MM.1S (cell line): ENCODE measurements around the gene RABGAP1L.
"Not testable (repeated sequence)": the region's sequence is repeated elsewhere in the genome, so short reads cannot be mapped to it uniquely, and the experiment has no call there.

Experiments used
- DNase-seq: peaks from one replicate; pipeline ENCODE4 v3.0.0-alpha.2; 2015
- H2AFZ ChIP-seq: fragments of 300-600 bp; sonication (generic); 2 replicates; pipeline ENCODE4 v1.6.0; 2016; ENCODE audit warnings: antibody characterized with exemption, low read length
- H3F3A ChIP-seq: fragments of 300-600 bp; sonication (generic); 2 replicates; pipeline ENCODE4 v1.6.1; 2016; ENCODE audit warnings: mild to moderate bottlenecking, antibody characterized with exemption, low read length, moderate library complexity, mixed read lengths; ENCODE audit not compliant: insufficient read depth
- H3K27ac ChIP-seq: fragments of 300-600 bp; sonication (generic); 2 replicates; pipeline ENCODE4 v1.5.1; 2016; ENCODE audit warnings: mild to moderate bottlenecking, low read length
- H3K27me3 ChIP-seq: fragments of 300-600 bp; sonication (generic); replicated peaks from 2 replicates; pipeline ENCODE4 v1.6.0; 2016; ENCODE audit warnings: low read length; ENCODE audit not compliant: insufficient read depth
- H3K36me3 ChIP-seq: fragments of 300-600 bp; sonication (generic); replicated peaks from 2 replicates; pipeline ENCODE4 v1.6.1; 2016; ENCODE audit warnings: mild to moderate bottlenecking, low read length, mixed read lengths; ENCODE audit not compliant: insufficient read depth
- H3K4me1 ChIP-seq: fragments of 300-600 bp; sonication (generic); 2 replicates; pipeline ENCODE4 v1.6.1; 2016; ENCODE audit warnings: low read length, mixed read lengths
- H3K4me2 ChIP-seq: fragments of 300-600 bp; sonication (generic); 2 replicates; pipeline ENCODE4 v1.6.0; 2016; ENCODE audit warnings: low read depth, low read length
- H3K4me3 ChIP-seq: fragments of 300-600 bp; sonication (generic); 2 replicates; pipeline ENCODE4 v1.5.1; 2016; ENCODE audit warnings: low read length, mixed read lengths
- H3K79me2 ChIP-seq: fragments of 300-600 bp; sonication (generic); 2 replicates; pipeline ENCODE4 v1.6.1; 2016; ENCODE audit warnings: mixed run types, low read length, mixed read lengths
- H3K9ac ChIP-seq: fragments of 300-600 bp; sonication (generic); 2 replicates; pipeline ENCODE4 v1.6.1; 2016; ENCODE audit warnings: low read length, mixed read lengths
- H3K9me2 ChIP-seq: fragments of 300-600 bp; sonication (generic); replicated peaks from 2 replicates; pipeline ENCODE4 v1.6.1; 2016; ENCODE audit warnings: mild to moderate bottlenecking, low read length, mixed read lengths; ENCODE audit not compliant: insufficient read depth
- H3K9me3 ChIP-seq: fragments of 300-600 bp; sonication (generic); replicated peaks from 2 replicates; pipeline ENCODE4 v1.6.1; 2016; ENCODE audit warnings: mild to moderate bottlenecking, low read length, mixed read lengths; ENCODE audit not compliant: insufficient read depth
- H4K20me1 ChIP-seq: fragments of 300-600 bp; sonication (generic); 2 replicates; pipeline ENCODE4 v1.6.1; 2016; ENCODE audit warnings: mild to moderate bottlenecking, low read length, moderate library complexity, mixed read lengths; ENCODE audit not compliant: insufficient read depth
- CTCF ChIP-seq: fragments of 300-600 bp; sonication (generic); IDR thresholded peaks from 2 replicates; pipeline ENCODE4 v1.5.1; 2016; ENCODE audit warnings: antibody characterized with exemption, low read length, mixed read lengths
- EZH2 ChIP-seq: fragments of 300-600 bp; sonication (generic); optimal IDR thresholded peaks from 2 replicates; pipeline ENCODE3; 2017; ENCODE audit warnings: low read depth, mild to moderate bottlenecking, antibody characterized with exemption, low read length, mixed read lengths
- EZH2phosphoT487 ChIP-seq: fragments of 300-600 bp; sonication (generic); IDR thresholded peaks from 2 replicates; pipeline ENCODE4 v1.6.1; 2018; ENCODE audit warnings: antibody characterized with exemption, low read length

RABGAP1L gene

DNA sequence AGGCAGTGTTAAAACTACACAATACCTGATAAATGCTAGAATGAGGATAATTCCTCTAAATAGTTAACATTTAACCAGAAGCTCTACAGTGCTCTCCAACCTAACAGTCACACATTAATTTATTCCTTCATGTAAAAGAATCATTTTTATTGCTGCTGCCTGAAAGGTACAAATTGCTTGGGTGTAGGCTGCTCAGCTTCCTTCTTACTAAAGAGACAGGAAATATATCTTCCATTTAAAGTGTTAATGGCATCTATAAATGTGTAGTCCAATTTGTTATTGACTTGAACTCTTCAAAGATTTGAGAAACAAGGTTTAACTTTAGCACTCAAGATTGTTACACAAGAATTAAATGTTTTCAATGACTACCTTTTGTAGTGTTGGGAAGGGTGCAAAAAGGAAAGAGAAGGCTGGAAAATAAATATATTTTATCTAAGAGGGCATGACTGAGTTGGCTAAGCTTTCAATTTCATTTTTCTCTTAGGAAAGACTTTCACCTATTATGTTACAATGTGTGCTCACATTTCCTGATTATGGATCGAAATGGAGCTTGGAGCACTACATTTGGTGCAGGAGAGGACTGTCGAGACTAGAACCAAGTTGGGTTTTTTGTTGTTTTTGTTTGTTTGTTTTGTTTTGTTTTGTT, 734.9 kb downstream of the RABGAP1L start:
- no peak overlapping the region for H2AFZ ChIP-seq
- H3F3A ChIP-seq: no peaks in the 10 kb centered on the region
- no peak overlapping the region for H3K4me3 ChIP-seq
- TF ChIP-seq CTCF (no peak), EZH2 (no peak), EZH2phosphoT487 (no peak)
- H3K4me2 ChIP-seq: no peak overlapping the region
- no peaks in the 10 kb centered on the region for H4K20me1 ChIP-seq
- no peaks in the 10 kb centered on the region for H3K9me2 ChIP-seq
- no peaks in the 10 kb centered on the region for H3K79me2 ChIP-seq
- DNase-seq: no peak
- no peaks in the 10 kb centered on the region for H3K9me3 ChIP-seq
- no peaks in the 10 kb centered on the region for H3K4me1 ChIP-seq
- H3K27me3 ChIP-seq: no peaks in the 10 kb centered on the region
- no peaks in the 10 kb centered on the region for H3K36me3 ChIP-seq
- no peak overlapping the region for H3K9ac ChIP-seq
- no peak overlapping the region for H3K27ac ChIP-seq

DNA sequence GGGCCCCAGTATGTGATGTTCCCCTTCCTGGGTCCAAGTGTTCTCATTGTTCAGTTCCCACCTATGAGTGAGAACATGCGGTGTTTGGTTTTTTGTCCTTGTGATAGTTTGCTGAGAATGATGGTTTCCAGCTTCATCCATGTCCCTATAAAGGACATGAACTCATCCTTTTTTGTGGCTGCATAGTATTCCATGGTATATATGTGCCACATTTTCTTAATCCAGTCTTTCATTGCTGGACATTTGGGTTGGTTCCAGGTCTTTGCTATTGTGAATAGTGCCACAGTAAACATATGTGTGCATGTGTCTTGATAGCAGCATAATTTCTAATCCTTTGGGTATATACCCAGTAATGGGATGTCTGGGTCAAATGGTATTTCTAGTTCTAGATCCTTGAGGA, 736.3 kb downstream of the RABGAP1L start:
- not testable (repeated sequence) for H3K9me2 ChIP-seq, H3K27me3 ChIP-seq, H3F3A ChIP-seq, H3K4me1 ChIP-seq, H3K36me3 ChIP-seq, DNase-seq, H3K9me3 ChIP-seq, H3K4me2 ChIP-seq, H3K9ac ChIP-seq, H4K20me1 ChIP-seq, H3K4me3 ChIP-seq, H3K27ac ChIP-seq, H3K79me2 ChIP-seq, H2AFZ ChIP-seq

DNA sequence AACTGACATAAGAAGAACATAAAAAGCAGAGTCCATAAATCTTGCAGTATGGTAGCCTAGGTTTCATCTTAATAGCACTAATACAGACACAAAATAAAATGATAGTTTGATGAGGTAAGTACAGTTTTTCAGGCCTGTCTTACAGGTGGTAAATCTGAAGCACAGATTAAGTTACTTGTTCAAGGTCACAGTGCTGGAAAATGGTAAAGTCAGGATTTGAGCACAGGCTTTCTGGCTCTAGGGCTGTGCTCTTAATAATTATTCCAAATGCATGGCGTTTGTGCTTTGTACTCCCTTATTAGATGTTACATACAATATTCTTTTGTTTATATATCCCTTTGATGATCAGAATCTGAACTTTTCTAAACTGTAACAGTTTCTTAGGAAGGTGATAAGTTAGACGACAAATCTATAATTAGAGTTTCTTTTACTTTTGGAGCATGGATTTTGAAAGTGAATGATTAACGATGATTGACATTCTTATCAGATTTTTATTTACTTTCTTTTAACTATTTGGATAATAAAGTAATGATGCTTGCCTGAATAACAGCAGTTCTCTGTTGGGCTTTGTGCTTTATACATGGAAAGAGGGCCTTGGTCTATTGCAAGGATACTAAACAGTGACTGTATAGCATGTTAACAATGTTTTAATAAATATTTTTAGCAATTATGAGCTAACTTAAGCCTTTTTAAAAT, 738.9 kb downstream of the RABGAP1L start:
- Histone ChIP-seq H3K27ac (no peak overlapping the region), H3K79me2 (no peaks in the 10 kb centered on the region), H4K20me1 (no peaks in the 10 kb centered on the region), H3K9me2 (no peaks in the 10 kb centered on the region), H3K4me1 (no peaks in the 10 kb centered on the region), H3K27me3 (no peaks in the 10 kb centered on the region), H3K4me2 (no peak overlapping the region), H3K36me3 (no peaks in the 10 kb centered on the region), H2AFZ (no peak overlapping the region), H3K4me3 (no peak overlapping the region), H3K9me3 (no peaks in the 10 kb centered on the region), H3K9ac (no peak overlapping the region), H3F3A (no peaks in the 10 kb centered on the region)
- no peak for DNase-seq
- no peak for TF ChIP-seq EZH2
- no peak for TF ChIP-seq EZH2phosphoT487
- no peak for TF ChIP-seq CTCF

- Histone ChIP-seq H3K27me3 (no peaks in the 10 kb centered on the region), H3K36me3 (no peaks in the 10 kb centered on the region), H3K4me2 (no peak overlapping the region), H3K4me3 (no peak overlapping the region), H4K20me1 (no peaks in the 10 kb centered on the region), H3K9me2 (no peaks in the 10 kb centered on the region), H3K27ac (no peak overlapping the region), H3K9me3 (no peaks in the 10 kb centered on the region), H2AFZ (no peak overlapping the region), H3K4me1 (no peaks in the 10 kb centered on the region), H3K9ac (no peak overlapping the region), H3F3A (no peaks in the 10 kb centered on the region), H3K79me2 (no peaks in the 10 kb centered on the region)
- no peak for DNase-seq
- TF ChIP-seq EZH2phosphoT487: no peak
- no peak for TF ChIP-seq CTCF
- no peak for TF ChIP-seq EZH2
These were observed 741.0 kb downstream of the RABGAP1L start for GRCh38 chr1:174900317-174900716.
